CD4-positive, alpha-beta memory T cell (primary cell): ENCODE measurements around the gene CIT. TPM values are rescaled to one million over a fixed set of nuclear protein-coding genes. Genes with fewer than 3 reads are reported as not detected.
A peak's percentile ranks its signal among the peaks of the same experiment; 100 is the strongest.

Experiments used
- CTCF ChIA-PET: fragments of 350-600 bp; sonication (Branson Sonifier 250); formaldehyde crosslinking; loops from one replicate; lab custom pipeline; 2021; ENCODE audit warnings: inconsistent platforms; ENCODE audit not compliant: partially characterized antibody; lab: Charles Lee
- POLR2A ChIA-PET: fragments of 350-600 bp; sonication (Branson Sonifier 250); formaldehyde crosslinking; loops from one replicate; lab custom pipeline; 2021; ENCODE audit not compliant: partially characterized antibody; lab: Charles Lee
- DNase-seq, 5 donors: peaks; one replicate each; pipeline versions ENCODE4 v3.0.0 to v3.0.0-alpha.2; 2020 to 2022; ENCODE audit warnings: mixed read lengths in 1 of 5
- H3K27ac ChIP-seq: one replicate; pipeline ENCODE4 v1.7.0; 2013; ENCODE audit warnings: low read depth, low read length
- H3K27me3 ChIP-seq: 2 replicates; pipeline ENCODE4 v1.7.0; 2013; ENCODE audit warnings: mild to moderate bottlenecking, low read length, moderate library complexity; ENCODE audit not compliant: insufficient read depth
- H3K36me3 ChIP-seq: 2 replicates; pipeline ENCODE4 v1.7.0; 2013; ENCODE audit warnings: mild to moderate bottlenecking, low read length, moderate library complexity; ENCODE audit not compliant: insufficient read depth
- H3K4me1 ChIP-seq: 2 replicates; pipeline ENCODE4 v1.7.0; 2013; ENCODE audit warnings: mild to moderate bottlenecking, low read length, moderate library complexity; ENCODE audit not compliant: insufficient read depth
- H3K4me3 ChIP-seq, 2 donors: one replicate each; pipeline ENCODE4 v1.7.0; 2013; ENCODE audit warnings: low read length in 2 of 2, mild to moderate bottlenecking in 1 of 2
- H3K9me3 ChIP-seq, 2 donors: one replicate each; pipeline ENCODE4 v1.7.0; 2013; ENCODE audit warnings: low read length in 2 of 2, control low read depth in 1 of 2; ENCODE audit not compliant: control insufficient read depth in 1 of 2
- H3K27ac Mint-ChIP-seq, 7 donors: one replicate each; pipeline ENCODE4 v1.8.0; 2020 to 2021; ENCODE audit warnings: mixed read lengths in 7 of 7, mild to moderate bottlenecking in 6 of 7, inconsistent platforms in 3 of 7, moderate library complexity in 3 of 7
- H3K27me3 Mint-ChIP-seq, 2 donors: one replicate each; pipeline ENCODE4 v1.8.0; 2020 to 2021; ENCODE audit warnings: mixed read lengths in 2 of 2
- H3K36me3 Mint-ChIP-seq, 2 donors: one replicate each; pipeline ENCODE4 v1.8.0; 2020 to 2021; ENCODE audit warnings: mixed read lengths in 2 of 2, inconsistent platforms in 1 of 2, mild to moderate bottlenecking in 1 of 2
- H3K4me1 Mint-ChIP-seq, 4 donors: one replicate each; pipeline ENCODE4 v1.8.0; 2020 to 2021; ENCODE audit warnings: mixed read lengths in 4 of 4, mild to moderate bottlenecking in 1 of 4
- H3K4me3 Mint-ChIP-seq, 8 donors: one replicate each; pipeline ENCODE4 v1.8.0; 2020 to 2021; ENCODE audit warnings: mixed read lengths in 8 of 8, mild to moderate bottlenecking in 7 of 8, moderate library complexity in 6 of 8, inconsistent platforms in 3 of 8
- H3K9me3 Mint-ChIP-seq, 8 donors: one replicate each; pipeline ENCODE4 v1.8.0; 2020 to 2021; ENCODE audit warnings: mixed read lengths in 8 of 8, mild to moderate bottlenecking in 5 of 8, inconsistent platforms in 3 of 8, moderate library complexity in 1 of 8
- intact Hi-C: fragments of 100-400 bp; cut with micrococcal nuclease; formaldehyde crosslinking; loops from one replicate; pipeline ENCODE4 v1.15.1; 2023
- polyA plus RNA-seq, 2 donors: library from polyadenylated mRNA; unstranded; fragments of 300-500 nt; fragmentation: Illumina TruSeq; gene quantifications; one replicate each; pipeline ENCODE4 v1.2.3, GENCODE V29; 2021
- total RNA-seq, 2 experiments: library from RNA; stranded (reverse); gene quantifications; one replicate each; pipeline ENCODE4 v1.2.3, GENCODE V29; 2021

The CIT gene
- total and polyA plus RNA-seq, 4 experiments from 2014 or later: 1.0 to 3.5 (median 1.6) TPM; not detected in 1

DNA sequence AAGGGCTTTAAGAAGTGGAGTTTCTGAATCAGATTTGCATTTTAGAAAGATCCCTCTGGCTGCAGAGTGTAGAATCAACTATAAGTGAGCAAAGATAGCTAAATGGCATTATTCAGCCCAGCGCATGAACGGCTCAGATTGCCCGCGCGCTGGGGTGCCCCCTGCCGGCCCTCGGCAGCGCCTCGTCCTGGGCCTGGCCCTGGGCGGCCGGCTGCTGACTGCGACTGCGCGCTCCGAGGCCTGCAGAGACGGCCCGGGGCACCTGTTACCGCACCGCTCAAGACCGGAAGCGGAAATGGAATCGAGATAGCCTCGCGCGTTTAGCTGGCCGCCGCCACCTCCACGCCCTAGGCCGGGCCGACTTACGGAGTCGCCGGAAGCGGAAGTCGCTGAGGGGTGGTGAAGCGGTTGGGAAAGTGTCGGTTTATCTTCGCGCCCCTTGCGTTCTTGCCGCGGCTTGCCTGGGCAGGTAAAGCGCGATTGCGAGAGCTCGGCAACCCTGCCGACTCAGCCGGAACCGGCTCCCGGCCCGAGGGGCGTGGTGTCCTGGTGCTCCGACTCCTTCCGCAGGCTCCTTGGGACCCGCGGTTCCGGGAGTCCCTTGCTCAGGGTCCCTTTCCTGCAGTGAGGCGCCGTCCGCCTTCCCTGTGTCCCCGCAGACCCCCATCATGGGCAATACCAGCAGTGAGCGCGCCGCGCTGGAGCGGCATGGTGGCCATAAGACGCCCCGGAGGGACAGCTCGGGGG is 209.4 kb downstream of the CIT start, which contains the start of gene PRKAB1:
Gene PRKAB1 (plus strand): TSS at position 557 of the 747 bp plus-strand sequence. CDS start 112 bp downstream, at position 669.
- Mint-ChIP-seq H3K4me1 (peaks cover 30 to 67% (median 47%) of the 10 kb centered on the region in 4 donors), H3K9me3 (peaks cover 0 to 2% (median 0%) of the 10 kb centered on the region in 8 donors), H3K36me3 (peaks cover 21 to 33% of the 10 kb centered on the region in 2 donors), H3K4me3 (peak within 1 kb of the TSS; percentile 88 to 93 (median 90)), H3K27me3 (no peaks in the 10 kb centered on the region), H3K27ac (peak within 1 kb of the TSS; percentile 88 to 95 (median 93))
- CTCF ChIA-PET: interaction anchor here (0.7 to 2.4 kb wide), 8 partner anchors 9 to 36 kb away, joined by 3 to 15 read pairs (median 5); no protein-coding TSS in a partner anchor
- peak; percentile 94 to 97 (median 96) for DNase-seq
- POLR2A ChIA-PET: interaction anchor here (0.7 to 1.9 kb wide), 7 partner anchors 8 to 624 kb away, joined by 3 to 14 read pairs (median 4); partner anchors contain the start of gene RNU4-2
- intact Hi-C loops: loop anchor here (2.0 to 10.0 kb wide), 6 partner anchors 420 to 1531 kb away; partner anchors contain the start of genes MLEC, PEBP1 and SUDS3
- Histone ChIP-seq H3K4me1 (peaks cover 53% of the 10 kb centered on the region), H3K9me3 (no peaks in the 10 kb centered on the region), H3K36me3 (peaks cover 13% of the 10 kb centered on the region), H3K4me3 (peak within 1 kb of the TSS; percentile 67 to 98), H3K27ac (peak within 1 kb of the TSS; percentile 78), H3K27me3 (no peaks in the 10 kb centered on the region)

DNA sequence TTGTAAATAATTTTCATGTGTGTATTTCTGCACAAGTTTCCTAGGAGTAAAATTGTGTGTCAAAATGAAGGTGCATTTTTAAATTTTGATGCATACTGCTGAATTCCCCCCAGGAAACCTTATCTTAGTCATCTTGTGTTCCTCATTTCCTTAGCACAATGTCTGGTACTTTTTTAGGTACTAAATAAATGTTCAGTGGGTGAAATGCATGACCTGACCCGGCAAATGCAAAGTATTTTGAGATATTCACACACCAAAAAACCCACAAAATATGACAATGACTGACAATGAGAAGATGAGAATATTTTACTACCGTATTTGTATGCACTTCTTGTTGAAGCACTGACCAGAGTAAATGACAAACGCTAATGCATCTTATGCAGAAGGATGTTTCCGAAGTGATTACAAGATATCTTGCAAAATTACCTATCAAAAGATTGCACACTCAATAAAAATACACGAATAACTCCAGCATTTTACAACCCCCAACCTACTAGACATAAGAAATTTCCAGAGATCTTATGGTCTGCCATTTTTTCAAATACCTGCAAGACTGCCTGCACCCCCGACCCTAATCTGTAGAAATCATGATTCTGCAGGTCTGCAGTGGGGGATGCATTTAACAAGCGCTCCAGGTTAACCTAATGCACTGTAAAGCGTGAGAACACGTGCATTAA is 210.1 kb downstream of the CIT start:
- intact Hi-C loops: loop anchor here (2.0 to 10.0 kb wide), 6 partner anchors 420 to 1530 kb away; partner anchors contain the start of genes MLEC, PEBP1 and SUDS3
- Mint-ChIP-seq H3K27me3 (no peaks in the 10 kb centered on the region), H3K36me3 (peaks cover 14 to 26% of the 10 kb centered on the region in 2 donors), H3K4me1 (peaks cover 28 to 60% (median 42%) of the 10 kb centered on the region in 4 donors), H3K4me3 (peak overlapping the region; percentile 88 to 93 (median 90)), H3K27ac (peak overlapping the region; percentile 58 to 95 (median 88)), H3K9me3 (peaks cover 0 to 2% (median 0%) of the 10 kb centered on the region in 8 donors)
- DNase-seq: no peak
- Histone ChIP-seq H3K27ac (peak overlapping the region; percentile 78), H3K9me3 (no peaks in the 10 kb centered on the region), H3K4me1 (peaks cover 46% of the 10 kb centered on the region), H3K27me3 (no peaks in the 10 kb centered on the region), H3K4me3 (peak overlapping the region; percentile 67 to 98), H3K36me3 (peaks cover 6% of the 10 kb centered on the region)
- ChIA-PET POLR2A (interaction anchor here (0.8 to 1.9 kb wide), 4 partner anchors 8 to 625 kb away, joined by 3 to 14 read pairs (median 4); partner anchors contain the start of gene RNU4-2), CTCF (interaction anchor here (0.7 to 2.4 kb wide), 7 partner anchors 8 to 35 kb away, joined by 3 to 15 read pairs (median 6); no protein-coding TSS in a partner anchor)

DNA sequence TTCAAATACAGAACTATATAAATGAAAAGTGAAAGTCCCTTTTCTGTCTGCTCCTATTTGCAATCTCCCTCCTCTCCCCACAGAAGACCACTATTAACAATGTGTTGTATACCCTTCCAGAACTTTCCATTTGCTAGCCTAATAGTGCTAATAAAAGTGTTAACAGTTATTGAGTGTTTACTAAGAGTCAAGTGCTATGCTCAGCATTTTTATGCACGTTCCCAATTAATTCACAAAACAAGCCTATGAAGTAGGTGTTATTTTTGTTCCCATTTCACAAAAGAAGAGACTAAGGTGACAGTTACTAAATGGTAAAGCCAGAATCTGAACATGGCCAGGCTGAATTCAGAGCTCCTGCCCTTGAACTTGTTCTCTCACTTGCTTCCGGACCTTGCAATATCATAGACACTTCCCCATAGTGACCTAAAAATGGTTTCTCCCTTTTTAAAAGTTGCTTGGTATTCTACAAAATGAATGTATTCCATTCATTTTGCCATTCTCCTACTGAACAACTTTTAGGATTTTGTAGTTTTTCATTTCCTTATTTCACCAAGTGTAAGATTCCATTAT is 210.8 kb downstream of the CIT start:
- peaks cover 26 to 53% (median 39%) of the 10 kb centered on the region in 4 donors for H3K4me1 Mint-ChIP-seq
- Histone ChIP-seq H3K36me3 (no peaks in the 10 kb centered on the region), H3K9me3 (no peaks in the 10 kb centered on the region), H3K4me1 (peaks cover 42% of the 10 kb centered on the region), H3K27ac (no peak overlapping the region), H3K27me3 (no peaks in the 10 kb centered on the region), H3K4me3 (no peak overlapping the region)
- H3K36me3 Mint-ChIP-seq: peaks cover 9 to 19% of the 10 kb centered on the region in 2 donors
- CTCF ChIA-PET: interaction anchor here (0.7 to 1.6 kb wide), 5 partner anchors 15 to 1290 kb away, joined by 3 to 9 read pairs (median 4); partner anchors contain the start of gene SUDS3
- H3K27me3 Mint-ChIP-seq: no peaks in the 10 kb centered on the region
- POLR2A ChIA-PET: no interaction called here
- intact Hi-C loops: loop anchor here (2.0 to 10.0 kb wide), 6 partner anchors 421 to 1530 kb away; partner anchors contain the start of genes MLEC, PEBP1 and SUDS3
- no peak for DNase-seq
- peak overlapping the region; percentile 43 to 93 (median 80) for H3K4me3 Mint-ChIP-seq
- H3K27ac Mint-ChIP-seq: peak overlapping the region; percentile 9 to 88 (median 81)
- H3K9me3 Mint-ChIP-seq: peaks cover 0 to 2% (median 0%) of the 10 kb centered on the region in 8 donors

DNA sequence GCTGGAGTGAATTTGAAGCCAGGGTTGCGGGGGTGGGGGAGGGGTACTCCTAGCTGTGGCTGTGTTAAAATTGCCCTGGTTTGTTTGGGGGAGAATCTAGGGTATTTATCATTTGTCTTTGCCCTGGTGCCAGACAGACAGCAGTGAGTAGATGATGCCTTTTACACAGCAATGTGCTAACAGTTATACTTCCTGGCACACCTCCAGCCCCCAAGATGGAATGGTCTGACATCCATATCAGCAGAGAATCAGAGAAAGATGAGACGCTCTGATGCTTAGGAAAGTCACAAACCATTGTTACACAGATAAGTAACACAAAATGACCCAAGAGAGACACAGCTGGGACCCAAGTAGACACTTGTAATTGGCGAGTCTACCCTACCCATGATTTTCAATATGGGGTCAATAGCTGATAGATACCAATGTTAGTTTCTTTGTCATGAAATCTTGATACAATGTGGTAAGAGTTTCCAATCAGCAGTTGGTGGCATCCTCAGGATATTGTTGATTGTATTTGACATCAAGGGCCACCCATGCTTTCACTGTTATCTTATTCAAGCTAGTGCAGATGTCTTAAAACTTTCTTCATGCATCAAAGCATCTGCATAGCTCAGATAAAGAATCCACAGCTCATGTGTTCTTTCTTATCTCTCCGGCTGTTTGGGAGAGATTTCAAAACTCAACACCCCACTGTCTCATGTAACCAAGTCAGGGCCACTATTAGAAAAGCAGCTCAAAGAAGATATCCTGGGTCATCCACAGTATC is 211.8 kb downstream of the CIT start:
- intact Hi-C loops: loop anchor here (5.0 to 10.0 kb wide), 4 partner anchors 422 to 1261 kb away; partner anchors contain the start of gene MLEC
- H3K4me3 ChIP-seq: no peak overlapping the region
- peaks cover 3 to 9% of the 10 kb centered on the region in 2 donors for H3K36me3 Mint-ChIP-seq
- H3K27ac ChIP-seq: no peak overlapping the region
- no peaks in the 10 kb centered on the region for H3K27me3 ChIP-seq
- peaks cover 34% of the 10 kb centered on the region for H3K4me1 ChIP-seq
- H3K27me3 Mint-ChIP-seq: no peaks in the 10 kb centered on the region
- ChIA-PET POLR2A (no interaction called here), CTCF (interaction anchor here (0.7 to 1.6 kb wide), 6 partner anchors 9 to 1289 kb away, joined by 3 to 9 read pairs (median 4); partner anchors contain the start of gene SUDS3)
- no peaks in the 10 kb centered on the region for H3K9me3 ChIP-seq
- H3K4me1 Mint-ChIP-seq: peaks cover 23 to 45% (median 31%) of the 10 kb centered on the region in 4 donors
- H3K4me3 Mint-ChIP-seq: peak overlapping the region in 2 of 8 donors; percentile 16 to 35
- H3K9me3 Mint-ChIP-seq: peaks cover 0 to 2% (median 0%) of the 10 kb centered on the region in 8 donors
- DNase-seq: no peak
- peak overlapping the region in 1 of 7 donors; percentile 59 for H3K27ac Mint-ChIP-seq
- H3K36me3 ChIP-seq: no peaks in the 10 kb centered on the region

DNA sequence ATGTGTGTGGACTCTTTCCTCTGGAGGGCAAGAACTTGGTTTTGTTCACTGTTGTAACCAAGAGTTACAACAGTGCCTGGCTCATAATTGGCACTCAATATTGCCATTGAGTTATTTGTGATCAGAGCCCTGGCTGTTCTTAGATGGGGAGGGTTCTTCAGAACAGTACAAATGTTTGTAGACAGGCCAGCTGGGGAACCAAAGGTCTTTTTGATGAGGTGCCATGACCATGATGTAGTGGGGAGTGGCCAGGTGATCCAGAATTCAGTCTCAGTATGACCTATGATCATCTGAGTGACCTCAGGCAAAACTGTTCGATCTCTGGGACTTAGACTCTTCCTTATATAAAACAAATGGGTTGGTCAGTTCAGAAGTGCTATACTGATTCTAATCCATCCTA is 212.5 kb downstream of the CIT start:
- Histone ChIP-seq H3K27me3 (no peaks in the 10 kb centered on the region), H3K9me3 (no peaks in the 10 kb centered on the region), H3K36me3 (no peaks in the 10 kb centered on the region), H3K4me3 (no peak overlapping the region), H3K27ac (no peak overlapping the region), H3K4me1 (peaks cover 31% of the 10 kb centered on the region)
- ChIA-PET POLR2A (no interaction called here), CTCF (interaction anchor here (1.6 kb wide), 1 partner anchor 16 kb away, joined by 9 read pairs; no protein-coding TSS in a partner anchor)
- DNase-seq: no peak
- Mint-ChIP-seq H3K9me3 (peaks cover 0 to 2% (median 0%) of the 10 kb centered on the region in 8 donors), H3K27ac (no peak overlapping the region), H3K27me3 (no peaks in the 10 kb centered on the region), H3K4me3 (no peak overlapping the region), H3K36me3 (peaks cover 0 to 3% of the 10 kb centered on the region in 2 donors), H3K4me1 (peaks cover 19 to 45% (median 28%) of the 10 kb centered on the region in 4 donors)
- intact Hi-C loops: loop anchor here (5.0 to 10.0 kb wide), 4 partner anchors 423 to 1260 kb away; partner anchors contain the start of gene MLEC

GRCh38 chr12:119661882-119662281 is 215.2 kb downstream of the CIT start:
- no peak for DNase-seq
- no peak overlapping the region for H3K27ac Mint-ChIP-seq
- intact Hi-C loops: loop anchor here (10.0 kb wide), 2 partner anchors 1023 to 1257 kb away; partner anchors contain the start of gene MLEC
- H3K4me1 Mint-ChIP-seq: peaks cover 10 to 27% (median 15%) of the 10 kb centered on the region in 4 donors
- peaks cover 18% of the 10 kb centered on the region for H3K4me1 ChIP-seq
- no peak overlapping the region for H3K4me3 ChIP-seq
- POLR2A ChIA-PET: no interaction called here
- H3K27ac ChIP-seq: no peak overlapping the region
- CTCF ChIA-PET: interaction anchor here (1.2 to 1.5 kb wide), 2 partner anchors 9 to 13 kb away, joined by 3 to 6 read pairs; no protein-coding TSS in a partner anchor
- H3K36me3 Mint-ChIP-seq: no peaks in the 10 kb centered on the region
- no peak overlapping the region for H3K4me3 Mint-ChIP-seq
- H3K36me3 ChIP-seq: no peaks in the 10 kb centered on the region
- H3K27me3 ChIP-seq: no peaks in the 10 kb centered on the region
- no peaks in the 10 kb centered on the region for H3K9me3 ChIP-seq
- no peaks in the 10 kb centered on the region for H3K9me3 Mint-ChIP-seq
- H3K27me3 Mint-ChIP-seq: no peaks in the 10 kb centered on the region
